A172 (cell line): Measurements from ENCODE around the gene LAMA3. TPM values are rescaled to one million over a fixed set of nuclear protein-coding genes. Genes with fewer than 3 reads are reported as not detected.
"Not testable (repeated sequence)": the region's sequence is repeated elsewhere in the genome, so short reads cannot be mapped to it uniquely, and the experiment has no call there.

Experiments
- DNase-seq: peaks from one replicate; pipeline ENCODE4 v3.0.0-alpha.2; 2015; ENCODE audit warnings: low spot score
- total RNA-seq: library from RNA; depleted of rRNA; stranded (reverse); fragments of >200 nt; shearing (Covaris generic); gene quantifications from 2 replicates; pipeline ENCODE4 v1.2.3, GENCODE V29; 2014

LAMA3 gene
- total RNA-seq, 1 experiment from 2014 or later: 2.7 TPM

DNA sequence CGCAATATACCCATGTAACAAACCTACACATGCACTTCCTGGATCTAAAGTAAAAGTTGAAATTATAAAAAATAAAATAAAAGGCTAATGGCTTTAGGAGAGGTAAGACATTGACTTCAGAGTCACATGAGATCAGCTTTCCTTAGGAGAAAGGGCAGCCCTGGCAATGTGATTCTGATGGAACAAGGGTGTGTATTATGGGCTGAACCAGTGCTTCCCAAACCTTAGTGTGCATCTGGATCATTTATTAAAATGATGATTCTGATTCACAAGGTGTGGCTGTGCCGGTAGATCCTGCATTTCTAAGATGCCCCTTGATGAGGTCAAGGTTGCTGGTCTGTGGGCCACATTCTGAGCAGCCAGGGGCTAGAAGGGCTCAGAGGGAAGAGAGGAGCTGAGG is 42.6 kb downstream of the LAMA3 start:
- DNase-seq: no peak

DNA sequence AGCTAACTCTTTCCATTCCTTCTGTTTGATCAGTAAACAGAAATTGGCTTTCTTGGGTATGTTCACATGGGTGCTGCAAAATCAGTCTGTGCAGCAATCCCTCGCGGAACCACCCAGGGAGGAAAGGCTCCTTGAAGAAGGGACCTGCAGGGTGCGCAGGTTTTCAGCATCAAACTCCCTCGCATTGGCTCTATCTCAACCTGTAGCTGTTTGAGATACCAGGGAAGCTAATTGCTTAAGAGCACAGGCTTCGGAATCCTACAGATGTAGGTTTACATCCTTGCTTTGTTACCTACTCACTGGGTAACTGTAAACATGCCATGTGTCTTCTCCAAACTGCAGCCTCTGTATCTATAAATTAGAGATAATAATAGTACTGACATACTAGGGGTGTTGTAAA is 43.2 kb downstream of the LAMA3 start:
- no peak for DNase-seq

DNA sequence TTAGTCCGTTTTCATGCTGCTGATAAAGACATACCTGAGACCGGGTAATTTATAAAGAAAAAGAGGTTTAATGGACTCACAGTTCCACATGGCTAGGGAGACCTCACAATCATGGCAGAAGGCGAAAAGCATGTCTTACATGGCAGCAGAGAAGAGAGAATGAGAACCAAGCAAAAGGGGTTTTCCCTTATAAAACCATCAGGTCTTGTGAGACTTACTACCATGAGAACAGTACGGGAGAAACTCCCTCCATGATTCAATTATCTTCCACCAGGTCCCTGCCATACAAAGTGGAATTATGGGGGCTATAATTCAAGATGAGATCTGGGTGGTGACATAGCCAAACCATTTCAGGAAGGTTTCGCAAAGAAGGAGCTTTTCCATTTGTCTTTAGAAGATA is 44.0 kb downstream of the LAMA3 start:
- DNase-seq: peak; percentile 46

DNA sequence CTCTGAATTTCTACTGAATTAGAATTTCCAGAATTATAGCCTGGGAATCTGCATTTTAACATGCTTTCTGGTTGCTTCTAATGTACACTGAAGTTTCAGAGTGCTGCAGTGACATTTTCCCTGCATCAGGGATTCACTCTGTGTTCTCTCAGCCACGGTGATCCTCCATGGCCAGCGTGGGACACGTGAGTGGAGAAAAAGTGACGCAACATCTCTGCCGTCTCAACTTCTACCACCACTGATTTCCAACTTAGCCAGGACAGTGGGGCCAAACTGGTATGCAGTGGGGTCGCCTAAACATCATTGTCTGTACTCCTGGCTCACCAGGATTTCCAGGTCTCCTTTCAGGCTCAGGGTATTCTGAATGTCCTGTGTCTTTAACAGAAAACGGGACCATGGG is 44.6 kb downstream of the LAMA3 start:
- DNase-seq: no peak

DNA sequence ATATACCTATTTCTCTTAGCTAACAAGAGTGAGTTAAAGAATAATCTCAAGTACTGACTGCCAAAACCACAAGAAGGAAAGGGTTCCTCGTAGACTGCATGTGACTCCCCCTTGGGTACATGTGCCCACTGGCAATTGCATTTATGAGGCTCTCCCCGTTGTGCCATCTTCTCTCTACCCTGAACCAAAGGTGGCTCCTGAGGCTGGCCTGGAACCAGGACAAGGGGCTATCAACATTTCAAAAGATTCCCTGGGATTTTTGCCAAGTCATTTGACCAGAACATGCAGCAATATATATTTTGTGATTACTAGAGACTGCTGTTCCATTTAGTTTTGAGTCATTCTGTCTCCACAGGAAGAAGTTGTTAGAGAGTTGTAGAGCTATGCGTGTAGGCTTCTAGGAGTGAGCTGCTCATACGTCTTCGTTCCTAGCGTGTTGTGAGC is 45.8 kb downstream of the LAMA3 start:
- peak; percentile 22 for DNase-seq

DNA sequence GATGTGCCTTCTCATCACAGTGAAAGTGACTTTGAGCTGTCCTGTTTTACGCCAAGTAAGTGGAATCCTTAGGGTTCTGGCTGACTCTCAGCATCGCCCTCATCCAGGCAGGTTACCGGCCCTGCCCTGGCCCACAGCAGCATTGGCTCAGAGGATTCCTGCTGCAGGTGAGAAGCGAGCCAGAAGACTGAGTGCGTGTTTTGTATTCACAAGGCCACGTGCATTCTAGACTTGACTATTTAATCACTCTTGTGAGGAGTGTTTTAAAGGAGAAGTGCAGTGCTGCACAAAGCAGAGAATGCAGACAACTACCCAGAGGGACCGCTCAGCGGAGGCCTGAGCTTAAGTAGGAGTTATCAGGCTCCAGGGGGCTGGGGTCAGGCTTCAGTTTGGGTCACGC is 48.3 kb downstream of the LAMA3 start:
- no peak for DNase-seq

DNA sequence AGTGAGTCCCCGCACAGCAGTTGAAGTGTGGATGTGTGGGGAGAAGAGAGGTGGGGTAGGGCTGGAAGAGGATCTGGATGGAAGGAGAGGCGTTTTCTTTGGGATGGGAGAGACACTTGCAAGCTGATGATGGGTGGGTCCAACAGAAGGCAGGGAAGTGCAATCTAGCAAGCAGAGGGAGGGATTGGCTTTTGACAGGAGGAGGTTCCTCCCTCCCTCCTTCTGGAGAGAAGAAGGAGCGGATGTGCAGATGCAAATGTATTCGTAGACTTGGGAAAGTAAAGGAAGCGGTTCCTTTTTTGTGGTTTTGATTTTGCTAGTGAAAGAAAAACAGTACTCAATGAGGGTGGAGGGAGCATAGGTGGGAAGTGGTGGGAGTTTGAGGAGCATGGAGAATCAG is 48.9 kb downstream of the LAMA3 start:
- no peak for DNase-seq

DNA sequence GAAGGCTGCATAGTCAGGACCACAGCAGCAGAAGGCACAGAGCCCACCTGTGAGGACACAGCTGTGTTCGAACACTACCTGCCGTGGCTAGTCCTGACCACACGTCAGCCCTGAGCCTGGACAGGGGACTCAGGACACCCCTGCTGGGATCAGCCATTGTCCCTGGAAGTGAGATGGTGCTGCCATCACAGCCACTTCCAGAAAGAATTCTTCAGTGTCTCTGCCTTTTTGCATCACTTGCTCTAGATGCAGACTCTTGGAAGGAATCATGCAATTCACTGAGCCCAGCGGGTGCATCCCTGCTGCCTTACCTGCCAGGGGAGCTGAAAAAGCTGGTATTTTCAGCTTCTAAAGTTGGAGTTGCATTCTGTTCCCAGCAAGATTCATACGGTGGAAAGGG is 49.3 kb downstream of the LAMA3 start:
- no peak for DNase-seq

DNA sequence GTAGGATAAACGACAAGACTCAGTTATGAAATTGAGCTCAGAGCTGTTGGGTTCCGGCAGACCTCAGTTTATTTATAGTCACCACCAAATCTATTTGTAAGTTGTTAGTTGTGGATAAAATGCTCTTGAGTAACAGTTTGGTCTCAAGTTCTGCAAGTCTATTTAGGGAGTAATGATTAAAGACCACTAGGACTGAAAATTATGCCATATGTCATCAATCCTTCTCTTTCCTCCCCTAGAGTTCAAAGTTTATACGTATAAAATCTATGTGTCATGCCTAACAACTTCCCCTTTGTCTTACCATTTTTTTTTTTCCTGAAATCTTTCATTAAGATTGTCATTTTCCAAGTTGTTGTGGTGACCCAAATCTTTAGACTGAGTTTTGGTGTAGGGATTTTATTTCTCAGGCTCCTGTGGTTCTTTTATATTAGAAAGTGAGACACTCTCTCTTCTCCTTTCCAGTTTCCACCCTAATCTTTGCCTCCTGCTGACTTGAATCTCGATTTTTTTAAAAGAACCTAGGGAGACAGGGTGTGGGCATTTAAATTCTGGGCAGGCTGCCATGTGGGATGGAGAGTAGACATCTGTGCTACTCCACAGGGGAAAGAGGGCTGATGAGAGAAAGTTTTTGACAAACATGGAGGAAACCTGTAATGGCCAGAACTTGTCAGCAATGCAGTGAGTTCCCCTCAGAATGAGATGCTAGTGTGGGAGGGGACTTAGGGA is 51.0 kb downstream of the LAMA3 start:
- DNase-seq: peak; percentile 63

DNA sequence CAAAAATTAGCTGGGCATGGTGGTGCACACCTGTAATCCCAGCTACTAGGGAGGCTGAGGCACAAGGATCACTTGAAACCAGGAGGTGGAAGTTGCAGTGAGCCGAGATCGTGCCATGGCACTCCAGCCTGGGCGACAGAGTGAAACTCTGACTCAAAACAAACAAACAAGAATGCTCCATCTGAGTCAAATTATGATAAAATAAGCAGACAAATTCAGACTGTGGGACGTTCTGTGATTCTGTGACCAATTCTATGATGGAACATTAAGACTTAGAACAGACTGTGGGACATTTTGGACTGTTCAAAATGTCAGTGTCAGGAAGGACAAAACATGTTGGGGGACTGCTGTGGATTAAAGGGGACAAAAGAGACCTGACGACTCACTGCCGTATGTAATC is 52.7 kb downstream of the LAMA3 start:
- DNase-seq: not testable (repeated sequence)

DNA sequence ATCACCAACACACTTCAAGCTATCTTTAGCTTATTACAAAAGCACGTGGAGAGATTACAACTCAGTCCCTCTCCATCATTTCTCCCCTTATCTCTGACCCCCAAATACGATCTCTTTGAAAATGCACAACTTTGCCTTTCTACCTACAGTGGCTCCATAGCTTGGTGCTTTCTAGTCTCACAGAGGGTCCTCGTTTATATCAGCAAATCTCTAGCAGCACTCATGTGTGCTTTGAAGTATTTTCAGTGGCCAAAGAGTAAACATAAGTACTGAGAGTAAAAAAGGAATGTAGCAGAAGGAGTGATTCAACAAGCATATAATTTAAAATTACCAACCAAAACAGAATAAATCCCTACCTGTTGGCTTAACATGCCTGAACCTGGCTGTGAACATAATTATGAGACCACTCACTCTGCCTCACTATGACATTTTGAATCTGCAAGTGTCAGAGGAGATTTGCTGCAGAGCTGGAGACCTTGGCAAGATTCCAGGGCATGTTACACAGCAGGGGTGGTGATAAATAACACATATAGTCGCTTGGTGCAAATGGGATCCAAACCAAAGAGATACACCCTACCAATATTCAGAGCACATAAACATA is 54.6 kb downstream of the LAMA3 start:
- no peak for DNase-seq

DNA sequence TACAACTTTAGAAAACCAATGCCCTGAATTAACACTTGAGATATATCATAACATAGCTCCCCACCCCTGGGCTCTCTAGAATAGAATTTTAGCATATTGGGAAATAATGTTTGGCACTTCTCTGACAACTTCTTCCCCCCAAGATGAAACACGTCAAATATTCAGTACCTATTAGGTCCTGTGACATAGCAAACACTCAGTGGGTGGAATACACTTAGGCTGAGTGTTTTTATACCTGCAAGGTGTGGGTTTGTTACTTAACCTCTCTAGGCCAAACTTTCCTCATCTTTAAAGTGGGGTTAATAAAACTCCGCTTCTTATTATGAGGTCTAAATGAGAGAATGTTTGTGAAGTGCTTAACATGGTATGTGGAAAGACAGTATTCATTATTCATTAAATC is 56.1 kb downstream of the LAMA3 start:
- no peak for DNase-seq

DNA sequence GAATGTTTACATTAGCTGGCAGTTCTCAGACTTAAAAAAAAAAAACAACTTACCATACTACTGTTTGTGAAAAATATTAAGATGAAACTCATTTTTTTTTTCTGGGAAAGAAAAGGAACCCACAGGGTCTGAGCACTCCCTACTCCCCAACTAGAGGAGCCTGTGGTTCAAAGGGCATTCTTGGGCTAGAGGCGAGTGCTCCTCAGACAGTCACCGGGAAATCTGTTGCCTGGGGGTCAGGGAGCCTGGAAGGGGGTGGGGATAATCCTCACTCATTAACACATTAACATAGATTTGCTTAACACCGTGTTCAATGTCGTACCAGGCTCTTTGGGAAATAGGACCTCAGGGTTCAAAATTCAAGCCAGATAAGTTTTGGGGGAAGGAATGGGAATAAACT is 57.6 kb downstream of the LAMA3 start:
- no peak for DNase-seq

DNA sequence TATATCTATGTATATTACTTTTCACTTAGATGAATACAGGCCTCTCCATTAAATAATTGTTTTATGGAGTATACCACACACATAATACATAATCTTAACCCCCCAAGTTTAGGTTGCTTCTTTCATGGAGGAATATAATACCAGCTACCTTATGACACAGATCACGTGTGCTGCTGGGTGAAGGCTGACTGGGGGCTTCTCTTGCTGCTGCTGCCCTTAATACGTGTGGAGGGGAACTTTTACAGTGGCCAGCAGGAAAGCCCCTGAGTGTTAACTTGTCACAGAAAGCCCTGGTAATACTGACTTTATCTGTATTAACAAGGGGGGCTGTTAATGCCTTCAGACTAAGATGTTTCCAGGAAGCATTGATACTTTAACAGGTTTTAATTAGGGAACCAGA is 63.1 kb downstream of the LAMA3 start:
- DNase-seq: no peak

DNA sequence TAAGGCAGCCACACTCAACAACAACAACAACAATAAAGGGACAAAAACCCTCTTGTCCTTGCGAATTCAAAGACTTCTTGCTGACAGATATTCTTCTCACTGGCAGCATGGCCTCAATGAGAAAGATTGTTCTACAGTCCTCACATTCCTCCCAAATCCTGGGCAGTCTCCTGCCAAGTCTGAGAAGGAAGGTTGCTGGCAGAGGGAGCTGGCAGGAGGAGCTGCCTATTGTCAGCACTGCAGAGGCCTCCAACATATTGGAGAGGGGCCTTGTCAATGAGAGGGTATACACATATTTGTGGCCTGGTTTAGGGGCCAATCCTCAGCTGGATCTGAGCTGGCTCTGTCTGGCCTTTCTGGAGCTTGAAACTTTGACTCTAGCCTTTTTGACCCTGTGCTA is 63.5 kb downstream of the LAMA3 start:
- DNase-seq: no peak

DNA sequence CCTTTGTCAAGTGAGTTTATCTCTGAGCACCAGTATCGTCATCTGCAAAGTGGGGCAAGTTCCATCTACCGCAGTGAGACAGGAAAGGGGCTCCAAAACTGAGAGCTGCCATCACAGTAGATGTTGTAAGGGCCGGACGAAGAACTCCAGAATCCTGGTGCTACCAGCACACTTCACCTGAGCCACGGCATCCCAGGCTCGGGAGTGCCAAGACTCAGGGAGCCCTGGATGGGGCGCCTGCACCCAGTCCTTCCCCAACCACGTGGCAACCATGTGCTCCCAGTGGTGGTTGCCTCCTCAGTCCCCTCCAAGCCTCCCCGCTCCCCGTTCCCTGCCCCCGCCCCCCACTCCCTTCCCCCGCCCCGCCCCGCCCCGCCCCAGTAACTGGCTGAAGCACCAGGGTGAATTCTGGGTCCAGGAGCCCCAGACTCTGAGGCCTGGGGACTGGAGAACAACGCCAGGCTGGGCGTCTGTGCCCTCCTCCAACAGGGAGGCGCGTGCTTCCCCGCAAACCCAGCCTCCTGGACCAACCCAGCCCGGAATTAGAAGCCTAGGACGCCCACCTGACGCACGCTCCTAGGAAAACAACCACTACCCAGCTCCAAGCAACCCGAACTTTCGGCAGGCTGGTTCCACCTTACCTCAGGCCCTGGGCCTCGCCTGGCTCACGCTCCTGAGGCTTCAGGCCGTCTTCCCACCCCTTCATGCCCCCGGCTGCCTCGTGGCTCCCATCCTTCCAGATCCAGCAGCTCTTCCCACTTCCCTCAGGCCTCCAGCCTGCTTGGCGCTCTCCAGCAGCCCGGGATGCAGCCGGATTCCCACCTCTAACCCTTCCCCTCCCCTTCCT is 67.6 kb downstream of the LAMA3 start:
- DNase-seq: no peak

DNA sequence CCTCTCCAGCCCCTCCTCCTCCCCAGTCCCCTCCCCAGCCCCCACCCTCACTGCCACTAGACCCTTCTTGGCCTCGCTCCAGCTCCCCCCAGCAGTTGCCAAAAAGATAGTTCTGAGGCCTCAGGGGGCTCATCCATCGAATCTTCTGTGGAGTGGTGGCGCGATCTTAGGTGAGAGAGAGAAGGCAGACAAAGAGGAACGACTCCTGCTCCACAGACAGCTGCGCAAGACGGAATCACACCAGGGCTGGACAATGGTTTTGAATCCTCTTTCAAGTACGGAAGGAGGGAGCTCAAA is 68.1 kb downstream of the LAMA3 start:
- no peak for DNase-seq

DNA sequence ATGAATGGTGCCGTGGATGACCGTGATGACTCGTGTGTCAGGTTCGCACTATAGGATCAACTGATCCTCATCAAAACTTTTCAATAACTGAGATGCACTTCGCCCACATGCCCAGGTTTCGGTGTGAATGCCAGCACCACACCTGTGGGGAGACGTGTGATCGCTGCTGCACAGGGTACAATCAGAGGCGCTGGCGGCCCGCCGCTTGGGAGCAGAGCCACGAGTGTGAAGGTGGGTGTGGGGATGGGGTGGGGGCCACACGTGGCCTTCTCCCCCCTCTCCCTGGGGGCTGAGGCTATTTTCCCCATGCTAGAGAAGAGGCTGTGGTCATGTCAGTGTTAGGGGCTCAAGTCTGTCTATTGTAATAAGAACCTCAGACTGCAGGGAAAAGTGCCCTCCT is 69.0 kb downstream of the LAMA3 start:
- DNase-seq: no peak

DNA sequence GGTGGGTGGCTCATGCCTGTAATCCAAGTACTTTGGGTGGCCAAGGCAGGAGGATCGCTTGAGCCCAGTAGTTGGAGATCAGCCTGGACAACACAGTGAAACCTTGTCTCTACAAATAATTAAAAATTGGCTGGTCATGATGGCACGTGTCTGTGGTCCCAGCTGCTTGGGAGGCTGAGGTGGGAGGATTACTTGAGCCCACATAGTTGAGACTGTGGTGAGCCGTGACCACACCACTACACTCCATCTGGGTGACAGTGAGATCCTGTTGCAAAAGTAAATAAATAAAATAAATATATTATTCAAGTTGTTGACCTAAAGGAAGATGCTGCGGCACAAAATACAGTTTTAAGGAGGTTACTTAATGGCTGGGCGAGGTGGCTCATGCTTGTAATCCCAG is 72.7 kb downstream of the LAMA3 start:
- no peak for DNase-seq

DNA sequence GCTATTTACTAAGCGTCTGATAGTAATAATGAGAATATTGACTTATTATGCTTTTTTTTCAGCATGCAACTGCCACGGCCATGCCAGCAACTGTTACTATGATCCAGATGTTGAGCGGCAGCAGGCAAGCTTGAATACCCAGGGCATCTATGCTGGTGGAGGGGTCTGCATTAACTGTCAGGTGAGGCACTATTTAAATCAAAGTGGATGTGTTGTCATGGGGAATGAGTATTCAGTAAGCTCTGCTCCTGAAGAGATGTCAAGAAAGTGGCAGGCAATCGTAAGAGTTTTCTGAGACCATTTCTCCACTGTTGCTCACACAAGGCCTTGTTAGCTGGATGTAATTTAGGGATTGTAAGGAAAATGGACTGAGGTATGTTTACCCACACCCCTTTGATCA is 74.1 kb downstream of the LAMA3 start:
- no peak for DNase-seq

DNA sequence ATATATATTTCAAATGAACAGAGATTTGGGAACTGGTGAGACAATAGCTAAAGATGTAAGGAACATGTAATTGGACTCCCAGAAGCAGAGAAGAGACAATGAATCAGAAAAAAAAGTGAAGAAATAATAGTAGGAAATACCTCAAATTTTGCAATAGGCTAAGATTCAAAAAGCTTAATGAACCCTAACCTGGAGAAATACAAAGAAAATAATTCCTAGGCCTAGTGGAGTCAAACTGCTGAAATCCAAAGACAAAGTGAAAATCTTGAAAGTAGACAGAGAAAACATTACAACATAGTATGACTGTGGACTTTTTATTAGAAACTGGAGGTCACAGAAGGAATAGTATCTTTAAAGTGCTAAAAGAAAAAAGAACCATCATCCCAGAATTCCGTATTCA is 76.7 kb downstream of the LAMA3 start:
- no peak for DNase-seq

DNA sequence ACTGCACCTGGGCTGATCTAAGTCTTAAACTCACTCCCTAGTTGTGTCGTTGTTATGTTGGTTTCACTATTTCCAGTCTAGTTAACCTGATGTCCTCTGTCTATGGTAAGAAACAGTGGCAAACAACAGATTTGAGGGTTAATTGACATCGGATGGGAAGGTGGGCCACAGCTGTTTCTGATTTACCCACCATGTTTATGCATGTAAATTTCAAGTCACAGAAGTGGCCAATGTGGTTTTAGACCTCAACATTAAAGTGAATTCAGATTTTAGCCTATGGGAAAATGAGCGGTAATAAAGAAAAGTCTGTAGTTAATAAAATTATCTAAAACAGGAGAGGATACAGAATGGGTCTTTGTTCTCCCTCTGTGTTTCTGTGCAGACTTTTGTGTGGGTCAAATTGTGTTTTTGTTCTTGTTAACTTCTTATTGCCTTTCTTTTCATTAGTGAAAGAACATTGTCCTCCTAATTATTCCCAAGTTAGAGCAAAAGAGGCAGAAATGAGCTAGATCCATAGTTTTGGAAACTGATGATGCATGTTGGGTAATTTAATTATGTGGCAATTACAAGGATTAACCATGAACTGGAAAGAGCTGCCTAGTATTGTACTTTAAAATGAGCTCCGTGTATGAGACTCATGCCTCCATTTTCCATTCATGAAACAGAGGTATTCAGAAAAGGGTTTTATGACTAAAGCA is 83.2 kb downstream of the LAMA3 start:
- no peak for DNase-seq

DNA sequence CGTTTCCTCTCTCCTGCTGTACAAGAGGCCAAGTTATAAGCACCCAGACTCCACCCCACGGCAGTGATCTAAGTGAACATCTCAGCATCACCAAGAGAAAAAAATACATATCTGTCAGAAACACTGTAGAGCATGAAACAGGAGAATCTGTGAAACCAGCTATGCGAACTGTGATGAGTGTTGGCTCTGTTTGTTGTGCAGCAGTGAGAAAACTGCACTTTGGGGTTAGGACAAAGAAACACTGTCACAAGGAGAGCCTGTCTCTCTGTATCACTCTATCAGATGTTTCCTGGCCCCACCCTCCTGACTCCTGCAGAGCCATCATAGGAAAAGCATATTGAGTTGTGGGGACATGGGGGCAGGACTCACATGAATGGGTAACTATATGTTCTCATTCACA is 87.1 kb downstream of the LAMA3 start:
- DNase-seq: no peak
